T-helper 22 cell (primary cell): Measurements from ENCODE around the gene ARHGEF38.
"Not testable (repeated sequence)": the region's sequence is repeated elsewhere in the genome, so short reads cannot be mapped to it uniquely, and the experiment has no call there.

Source experiments
- DNase-seq: peaks from one replicate; pipeline ENCODE4 v3.0.0-alpha.2; 2020; ENCODE audit warnings: low read depth

The ARHGEF38 gene

GRCh38 chr4:105560421-105560848 is 8.0 kb downstream of the ARHGEF38 start:
- DNase-seq: no peak

DNA sequence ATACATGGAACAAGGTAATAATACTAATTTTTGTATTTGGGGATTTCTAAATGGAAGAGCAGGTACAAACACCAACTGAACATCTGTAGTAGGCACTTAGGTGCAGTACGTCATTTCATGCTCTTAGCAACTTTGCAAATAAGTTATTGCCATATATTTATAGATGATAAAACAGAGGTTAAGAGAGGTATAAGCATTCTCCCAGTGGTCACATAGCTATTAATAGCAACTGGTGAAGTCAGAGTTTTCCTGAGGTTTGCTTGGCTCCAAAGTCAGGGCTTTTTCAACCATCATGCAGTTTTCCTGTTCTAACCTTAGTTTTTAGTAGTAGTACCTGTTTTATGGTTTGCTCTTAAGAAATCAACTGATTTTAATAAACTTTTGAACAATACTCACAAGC is 10.9 kb downstream of the ARHGEF38 start:
- DNase-seq: no peak

DNA sequence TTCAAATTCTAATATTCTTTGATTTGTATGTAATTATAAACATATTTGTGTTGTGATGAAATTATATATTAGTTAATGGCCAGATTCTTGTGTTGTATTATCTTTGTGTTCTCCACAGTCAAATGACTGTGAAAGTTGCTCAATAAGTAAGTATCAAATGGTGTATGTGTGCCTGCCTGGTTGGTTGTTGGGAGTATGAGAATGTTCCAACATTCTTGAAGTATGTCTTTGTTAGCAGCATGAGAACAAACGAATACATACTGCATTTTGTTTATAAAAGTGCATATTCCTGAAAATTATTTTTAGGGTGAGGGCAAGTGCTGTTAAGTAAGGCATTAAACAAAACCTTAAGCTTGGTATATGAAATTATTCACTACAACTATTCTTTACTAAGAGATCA is 16.2 kb downstream of the ARHGEF38 start:
- DNase-seq: no peak

DNA sequence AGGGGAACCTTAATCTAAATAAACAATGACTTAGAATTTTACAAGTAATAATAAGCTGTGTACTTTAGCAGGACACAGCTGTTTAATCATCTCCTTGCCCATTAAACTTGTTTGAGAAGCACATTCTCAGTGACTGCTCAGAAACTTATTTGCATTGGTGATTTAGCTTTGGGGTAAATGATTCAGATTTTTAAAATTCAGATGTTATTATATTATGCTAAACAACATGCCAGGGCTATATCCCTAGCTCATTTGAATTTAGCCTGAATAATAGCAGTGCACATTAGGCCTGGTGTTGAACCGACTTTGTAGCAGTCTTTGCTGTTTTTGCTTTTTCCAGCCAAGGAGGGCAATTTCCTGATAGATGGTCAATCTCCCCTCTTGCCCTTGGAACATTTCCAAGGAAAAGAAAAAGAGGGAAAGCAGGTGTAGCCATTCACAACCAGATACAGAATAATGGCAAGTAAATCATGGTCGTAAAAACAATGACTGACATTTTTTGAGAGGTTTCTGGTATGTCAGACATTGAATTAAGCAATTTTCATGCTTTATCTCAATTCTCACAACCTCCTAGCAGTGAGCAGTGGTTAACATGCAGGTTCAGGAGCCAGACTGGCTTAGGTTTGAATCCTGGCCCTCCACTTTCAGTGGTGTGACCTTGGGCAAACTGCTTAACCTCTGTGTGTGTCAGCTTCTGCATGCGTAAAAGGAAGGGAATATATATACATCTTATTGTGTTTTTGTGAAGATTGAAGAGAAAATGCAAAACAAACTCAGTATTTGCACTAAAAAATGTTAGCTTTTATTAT is 16.8 kb downstream of the ARHGEF38 start:
- no peak for DNase-seq

DNA sequence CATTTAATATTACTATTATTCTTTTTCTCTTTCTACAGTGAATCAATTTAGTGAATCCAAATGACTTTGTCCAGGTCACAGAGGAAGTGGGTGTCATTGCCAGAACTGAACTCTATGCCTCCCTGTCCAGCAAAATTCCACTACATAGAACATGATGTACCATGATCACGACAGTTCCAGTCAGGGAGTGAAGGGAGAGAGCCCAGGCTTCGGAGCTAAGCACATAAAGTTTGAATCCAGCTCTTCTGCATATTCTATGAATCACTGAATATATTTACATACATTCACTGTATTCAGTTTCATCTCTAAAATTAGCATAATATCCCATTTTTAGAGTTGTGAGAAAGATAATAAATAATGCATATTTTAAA is 17.4 kb downstream of the ARHGEF38 start:
- no peak for DNase-seq

GRCh38 chr4:105572296-105572695 is 19.9 kb downstream of the ARHGEF38 start:
- DNase-seq: no peak

GRCh38 chr4:105586638-105587328 is 34.4 kb downstream of the ARHGEF38 start:
- DNase-seq: no peak

GRCh38 chr4:105587841-105588240 is 35.4 kb downstream of the ARHGEF38 start:
- DNase-seq: no peak

GRCh38 chr4:105588252-105588651 is 35.8 kb downstream of the ARHGEF38 start:
- no peak for DNase-seq

- DNase-seq: no peak
Observed at GRCh38 chr4:105591573-105591972, 39.2 kb downstream of the ARHGEF38 start.

DNA sequence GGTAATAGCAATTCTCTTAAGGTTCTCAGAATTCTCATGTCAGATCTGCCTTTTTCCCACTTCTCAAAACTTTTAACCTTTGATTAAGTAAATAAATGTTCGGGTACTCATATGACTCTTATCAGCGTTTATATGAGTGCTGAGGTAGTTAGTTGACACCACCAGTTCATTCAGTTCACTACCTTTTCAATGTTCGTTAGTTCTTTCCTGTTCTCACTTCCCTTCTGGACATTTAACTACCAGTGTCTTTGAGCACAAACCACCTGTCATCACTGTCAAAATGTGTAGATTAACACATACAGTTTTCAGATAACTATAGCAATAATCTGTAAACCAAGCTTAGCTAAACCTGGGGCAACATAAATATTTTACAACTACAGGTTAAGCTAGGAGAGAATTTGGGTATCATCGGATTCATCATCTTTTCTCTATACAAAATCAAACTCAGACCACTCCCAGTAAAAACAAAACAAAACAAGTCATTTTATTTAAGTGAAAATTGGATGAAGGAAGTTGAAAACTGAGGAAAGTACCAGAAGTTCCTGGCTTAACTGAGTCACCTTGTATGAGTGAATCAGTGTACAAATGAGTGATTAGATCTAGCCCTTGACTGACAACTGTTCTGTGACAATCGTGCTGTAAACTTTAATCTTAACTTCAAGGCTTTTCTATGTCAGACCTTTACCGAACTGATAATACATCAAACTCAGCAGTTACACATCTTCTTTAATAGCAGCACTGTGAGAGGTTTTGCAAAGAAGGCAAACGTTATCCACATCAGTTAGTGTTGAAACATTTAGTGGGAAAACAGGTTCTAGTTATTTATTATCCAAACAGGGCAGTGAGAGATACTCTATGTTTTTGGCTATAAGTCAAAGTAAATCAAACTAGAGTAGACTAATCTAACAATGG is 41.9 kb downstream of the ARHGEF38 start:
- no peak for DNase-seq

DNA sequence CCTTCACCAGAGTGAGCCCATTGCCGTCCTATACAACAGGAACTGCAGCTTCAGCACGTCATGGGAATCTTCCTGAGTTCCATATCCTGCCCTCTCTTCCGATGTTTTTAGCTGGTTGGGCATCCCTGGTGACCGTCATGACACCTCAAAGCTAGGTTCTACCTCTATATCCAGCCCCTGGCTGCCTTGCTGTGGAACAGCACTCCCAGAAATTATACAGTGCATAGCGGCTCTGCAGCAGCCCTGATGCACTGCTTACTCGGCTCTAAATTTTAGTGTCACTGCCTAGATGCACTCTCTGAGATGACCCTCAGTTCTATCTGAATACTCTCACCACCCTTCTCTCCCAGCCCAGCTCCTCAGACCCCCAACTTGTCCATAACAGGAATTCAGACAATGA is 44.3 kb downstream of the ARHGEF38 start:
- no peak for DNase-seq

DNA sequence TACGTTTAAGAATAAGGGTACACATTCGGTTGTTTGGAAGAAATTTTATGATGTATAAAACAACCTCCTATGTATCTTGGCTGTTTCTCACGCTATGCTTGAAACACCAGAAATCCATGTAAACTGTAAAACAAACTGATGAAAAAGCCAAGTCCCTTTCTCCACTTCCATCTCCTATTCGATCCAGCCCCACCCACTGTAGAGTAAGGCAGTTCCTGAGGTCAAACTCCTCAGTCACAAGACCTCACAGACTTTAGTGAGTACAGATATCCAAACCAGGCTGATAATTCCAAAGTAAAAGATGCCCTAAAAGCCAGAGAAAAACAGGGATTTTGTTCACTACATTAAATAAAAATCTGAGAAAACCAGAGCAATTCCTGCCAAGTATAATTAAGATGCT is 45.6 kb downstream of the ARHGEF38 start:
- no peak for DNase-seq

DNA sequence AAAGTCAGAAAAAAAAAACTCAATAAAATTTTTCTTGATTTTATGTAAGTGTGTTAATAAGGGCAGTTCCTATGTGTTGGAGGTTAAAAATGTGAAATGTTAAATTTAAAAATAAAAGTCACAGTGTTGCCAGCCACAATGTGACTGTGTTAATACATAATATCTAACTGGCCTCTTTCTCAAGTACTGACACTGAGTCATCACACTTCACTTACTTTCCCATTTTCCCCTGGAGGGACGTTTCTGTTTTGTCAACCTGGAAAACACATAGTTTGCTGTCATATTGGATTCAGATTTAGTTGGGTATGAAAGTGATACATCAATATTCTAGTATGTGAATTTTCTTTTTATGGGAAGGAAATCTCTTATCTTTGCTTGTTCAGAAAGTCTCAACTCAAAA is 46.4 kb downstream of the ARHGEF38 start:
- DNase-seq: no peak

- no peak for DNase-seq
Observed at GRCh38 chr4:105599482-105599881, 47.1 kb downstream of the ARHGEF38 start.

DNA sequence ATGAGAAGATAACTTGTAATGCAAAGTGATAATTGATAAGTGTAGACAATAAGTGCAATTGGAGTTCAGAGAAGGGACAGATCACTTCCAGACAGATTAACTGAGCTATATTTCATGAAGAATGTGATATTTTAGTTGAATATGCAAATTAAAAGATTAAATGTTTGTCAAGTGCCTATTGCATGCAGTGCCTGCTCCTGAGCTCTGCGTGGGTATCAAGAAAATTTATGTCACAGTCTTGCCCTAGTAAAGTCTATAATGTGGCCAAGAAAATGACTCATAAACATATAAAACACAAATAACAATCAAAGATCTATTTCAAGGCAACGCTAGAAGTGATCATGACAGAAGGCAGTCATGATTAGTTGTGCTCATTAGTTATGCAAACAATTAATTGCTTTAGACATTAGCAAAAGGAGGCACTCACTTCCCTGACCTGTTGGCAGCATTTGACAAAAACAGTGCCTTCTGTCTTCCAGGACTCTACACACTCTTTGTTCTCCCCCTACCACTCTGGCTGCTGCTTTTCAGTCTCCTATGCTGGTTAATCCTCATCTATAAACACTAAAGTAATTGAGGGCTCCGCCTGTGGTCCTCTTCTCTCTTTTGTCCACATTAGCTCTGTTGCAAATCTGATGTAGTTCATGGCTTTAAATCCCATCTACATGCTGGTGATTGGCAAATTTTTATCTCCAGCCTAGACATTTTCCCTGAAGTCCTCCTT is 47.7 kb downstream of the ARHGEF38 start:
- no peak for DNase-seq

GRCh38 chr4:105600951-105601350 is 48.5 kb downstream of the ARHGEF38 start:
- DNase-seq: no peak

- DNase-seq: no peak
Observed at GRCh38 chr4:105601406-105601805, 49.0 kb downstream of the ARHGEF38 start.

DNA sequence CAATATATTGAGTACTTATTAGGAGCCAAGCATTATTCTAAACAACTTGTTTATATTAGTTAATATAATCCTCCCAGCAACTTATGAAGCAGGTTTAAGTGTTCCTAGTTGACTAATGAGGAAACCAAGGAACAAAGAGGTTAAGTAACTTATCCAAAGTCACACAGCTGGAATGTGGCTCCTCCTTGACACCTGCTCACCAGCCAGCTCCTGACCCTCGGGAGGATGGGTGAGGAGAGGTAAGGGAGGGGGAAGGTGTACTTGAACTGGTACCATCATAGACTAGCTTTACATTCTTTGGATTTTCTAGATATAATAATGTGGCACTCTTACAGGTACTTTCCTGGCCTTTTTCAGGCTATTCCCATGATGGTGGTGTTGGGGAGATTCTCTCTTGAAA is 50.7 kb downstream of the ARHGEF38 start:
- no peak for DNase-seq

DNA sequence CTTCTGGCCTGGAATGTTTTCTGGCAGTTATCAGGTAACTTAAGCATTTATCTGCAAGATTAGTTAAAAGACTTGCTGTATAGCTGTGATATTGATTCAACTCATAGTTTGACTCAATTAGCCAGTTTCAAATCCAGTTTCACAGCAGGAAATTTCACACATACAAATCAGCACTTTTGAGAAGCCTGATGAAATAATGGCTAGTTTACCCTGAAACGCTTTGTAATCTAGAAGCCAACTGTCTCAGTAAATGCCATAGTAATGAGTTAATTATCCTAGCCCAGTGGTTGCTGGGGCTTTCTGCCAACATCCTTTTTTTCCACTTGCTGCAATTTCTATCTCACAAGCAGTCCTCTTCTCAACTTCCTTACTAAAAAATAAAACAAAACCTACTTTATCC is 53.1 kb downstream of the ARHGEF38 start:
- DNase-seq: no peak

GRCh38 chr4:105607876-105608275 is 55.5 kb downstream of the ARHGEF38 start:
- DNase-seq: no peak

DNA sequence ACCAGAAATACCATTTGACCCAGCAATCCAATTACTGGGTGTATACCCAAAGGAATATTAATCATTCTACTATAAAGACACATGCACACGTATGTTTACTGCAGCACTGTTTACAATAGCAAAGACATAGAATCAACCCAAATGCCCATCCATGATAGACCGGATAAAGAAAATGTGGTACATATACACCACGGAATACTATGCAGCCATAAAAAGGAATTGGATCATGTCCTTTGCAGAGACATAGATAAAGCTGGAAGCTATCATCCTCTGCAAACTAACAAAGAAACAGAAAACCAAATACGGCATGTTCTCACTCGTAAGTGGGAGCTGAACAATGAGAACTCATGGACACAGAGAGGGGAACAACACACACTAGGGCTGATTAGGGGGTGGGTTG is 57.4 kb downstream of the ARHGEF38 start:
- not testable (repeated sequence) for DNase-seq
